ENCODE results near the gene RP2. TPM values are rescaled to one million over a fixed set of nuclear protein-coding genes. Genes with fewer than 3 reads are reported as not detected.

RP2 gene
- total RNA-seq, 2 donors from 2014 or later: 10.6 to 13.1 TPM

GRCh38 chrX:46838974-46839480 is 2.2 kb downstream of the RP2 start:
- intact Hi-C loops (cut with DNase I): no loop called here
- DNase-seq (ENCODE audit: low spot score): no peak

GRCh38 chrX:46840946-46841345 is 4.1 kb downstream of the RP2 start:
- intact Hi-C loops (cut with DNase I): no loop called here

DNA sequence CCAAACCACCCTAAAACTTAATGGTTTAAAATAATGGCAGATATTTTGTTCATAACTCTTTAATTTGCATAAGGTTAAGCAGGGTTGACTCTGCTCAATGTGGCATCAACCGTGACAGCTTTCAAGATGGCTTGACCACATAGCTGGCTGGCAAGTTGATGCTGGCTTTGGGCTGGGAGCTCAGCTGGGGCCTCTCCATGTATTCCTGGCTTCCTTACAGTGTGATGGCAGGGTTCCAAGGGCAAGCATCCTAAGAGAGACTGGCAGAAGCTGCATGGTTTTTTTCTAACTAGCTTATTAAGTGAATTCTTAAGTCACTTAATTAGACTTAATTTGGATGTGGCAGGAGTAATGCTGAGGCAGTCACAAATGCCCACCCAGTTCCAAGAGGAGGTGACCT is 4.5 kb downstream of the RP2 start:
- intact Hi-C loops (cut with DNase I): no loop called here
- DNase-seq (ENCODE audit: low spot score): no peak

More at GRCh38 chrX:46840946-46841345, 4.1 kb downstream of the RP2 start:
- DNase-seq (ENCODE audit: low spot score): no peak

DNA sequence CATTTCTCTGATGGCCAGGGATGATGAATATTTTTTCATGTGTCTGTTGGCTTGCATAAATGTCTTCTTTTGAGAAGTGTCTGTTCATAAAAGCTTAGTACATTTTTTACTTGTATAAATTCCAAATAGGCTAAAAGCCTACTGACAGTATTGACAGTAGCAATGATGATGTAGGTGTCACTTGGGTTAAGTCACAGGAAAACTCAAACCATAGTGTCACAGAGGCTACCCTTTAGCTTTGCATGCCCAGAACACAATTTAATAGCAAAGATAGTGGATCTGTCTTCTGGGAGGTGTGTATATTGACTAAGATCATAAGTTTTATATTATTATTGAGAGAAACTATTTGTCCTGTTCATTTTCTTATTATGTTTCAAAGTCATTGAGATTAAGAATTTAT is 8.1 kb downstream of the RP2 start:
- intact Hi-C loops (cut with DNase I): no loop called here
- DNase-seq (ENCODE audit: low spot score): no peak

DNA sequence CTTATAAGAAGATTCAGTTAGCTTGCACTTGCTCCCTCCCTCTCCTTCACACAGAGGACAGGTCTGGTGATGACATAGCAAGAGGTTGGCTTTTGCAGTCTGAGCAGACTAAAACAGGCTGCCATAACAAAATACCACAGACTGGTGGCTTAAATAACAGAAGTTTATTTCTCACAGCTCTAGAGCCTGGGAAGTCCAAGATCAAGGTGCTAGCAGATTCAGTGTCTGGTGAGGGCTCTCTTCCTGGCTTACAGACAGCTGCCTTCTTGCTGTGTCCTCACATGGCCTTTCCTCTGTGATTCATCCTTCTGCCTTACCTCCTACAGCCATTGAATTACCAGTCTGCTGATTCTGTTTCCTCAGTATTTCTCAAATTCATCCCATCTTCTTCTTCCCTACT is 13.1 kb downstream of the RP2 start:
- intact Hi-C loops (cut with DNase I): no loop called here
- no peak for DNase-seq (ENCODE audit: low spot score)

GRCh38 chrX:46850771-46851170 is 13.9 kb downstream of the RP2 start:
- intact Hi-C loops (cut with DNase I): no loop called here
- DNase-seq (ENCODE audit: low spot score): no peak

DNA sequence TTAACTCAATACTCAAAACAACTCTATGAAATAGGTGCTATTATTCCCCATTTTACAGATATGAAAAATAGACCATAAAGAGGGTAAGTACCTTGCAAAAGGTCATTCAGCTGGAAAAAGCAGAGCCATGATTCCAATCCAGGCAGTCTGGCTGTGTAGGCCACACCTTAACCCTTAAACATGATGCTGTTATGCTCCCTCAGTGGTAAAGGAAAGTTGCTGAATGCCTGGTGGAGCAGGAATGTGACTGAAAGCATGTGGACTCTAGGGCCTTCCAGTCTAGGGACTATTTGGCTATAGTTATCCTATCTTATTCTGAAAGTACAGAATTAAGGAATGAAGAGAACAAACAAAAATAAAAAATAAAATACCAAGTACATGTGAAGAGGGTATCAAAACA is 19.6 kb downstream of the RP2 start:
- intact Hi-C loops (cut with DNase I): no loop called here
- DNase-seq (ENCODE audit: low spot score): no peak

DNA sequence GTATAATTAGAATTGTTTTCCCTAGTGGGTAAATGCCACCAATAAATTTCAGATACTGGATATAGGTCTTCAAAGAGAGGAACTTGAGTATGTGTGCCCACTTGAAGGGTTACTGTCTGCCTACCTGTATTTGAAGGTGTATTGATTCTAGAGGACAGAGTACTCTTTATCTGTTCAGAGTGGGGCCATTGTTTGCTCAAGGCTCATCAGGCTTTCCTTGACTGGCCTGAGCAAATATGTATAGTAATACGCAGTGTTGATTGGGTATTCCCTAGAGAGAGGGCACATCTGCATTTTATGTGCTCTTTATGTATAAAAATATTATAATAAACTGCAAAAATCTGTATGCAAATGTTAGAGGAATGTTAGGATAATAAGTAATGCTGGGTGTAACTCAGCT is 23.7 kb downstream of the RP2 start:
- intact Hi-C loops (cut with DNase I): no loop called here
- DNase-seq (ENCODE audit: low spot score): no peak

GRCh38 chrX:46863072-46863471 is 26.2 kb downstream of the RP2 start:
- intact Hi-C loops (cut with DNase I): no loop called here
- no peak for DNase-seq (ENCODE audit: low spot score)

DNA sequence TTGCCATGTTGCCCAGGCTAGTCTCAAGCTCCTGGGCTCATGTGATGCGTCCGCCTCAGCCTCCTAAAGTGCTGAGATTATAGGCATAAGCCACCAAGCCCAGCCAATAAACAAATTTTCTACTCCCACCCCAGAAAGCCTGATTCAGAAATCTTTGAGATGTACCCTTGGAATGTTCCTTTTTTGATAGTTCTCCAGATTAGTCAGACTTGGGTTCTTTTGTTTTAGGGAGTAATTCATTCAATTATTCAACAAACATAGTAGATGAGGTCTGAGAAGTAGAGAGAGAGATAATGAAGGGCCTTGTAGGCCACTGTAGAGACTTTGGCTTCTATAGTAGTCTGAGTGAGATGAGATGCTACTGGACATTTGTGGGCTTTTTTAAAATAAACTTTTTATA is 27.8 kb downstream of the RP2 start:
- intact Hi-C loops (cut with DNase I): no loop called here
- DNase-seq (ENCODE audit: low spot score): no peak

- DNase-seq (ENCODE audit: low spot score): no peak
- intact Hi-C loops (cut with DNase I): no loop called here
Observed at GRCh38 chrX:46865281-46865680, 28.4 kb downstream of the RP2 start.

GRCh38 chrX:46866726-46867125 is 29.9 kb downstream of the RP2 start:
- DNase-seq (ENCODE audit: low spot score): no peak
- intact Hi-C loops (cut with DNase I): no loop called here

DNA sequence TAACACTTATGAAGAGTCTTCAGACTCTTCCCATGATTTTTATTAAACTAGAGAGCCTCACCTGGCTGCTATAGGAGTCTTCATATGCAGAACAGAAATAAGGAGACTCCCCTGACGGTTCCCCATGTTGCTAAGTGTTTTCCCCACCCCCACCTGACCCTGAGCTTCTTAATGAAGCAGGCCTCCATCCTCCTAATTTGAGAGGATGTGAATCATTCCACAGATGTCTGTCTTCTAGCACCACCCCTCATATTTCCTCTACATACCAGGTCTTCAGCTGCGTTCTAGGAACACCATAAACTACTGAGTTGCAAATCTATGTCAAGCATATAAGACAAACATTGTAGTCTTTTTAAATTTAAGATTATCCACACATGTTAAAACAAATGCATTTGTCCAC is 36.9 kb downstream of the RP2 start:
- intact Hi-C loops (cut with DNase I): no loop called here
- no peak for DNase-seq (ENCODE audit: low spot score)

GRCh38 chrX:46876901-46877300 is 40.1 kb downstream of the RP2 start:
- intact Hi-C loops (cut with DNase I): no loop called here
- no peak for DNase-seq (ENCODE audit: low spot score)

DNA sequence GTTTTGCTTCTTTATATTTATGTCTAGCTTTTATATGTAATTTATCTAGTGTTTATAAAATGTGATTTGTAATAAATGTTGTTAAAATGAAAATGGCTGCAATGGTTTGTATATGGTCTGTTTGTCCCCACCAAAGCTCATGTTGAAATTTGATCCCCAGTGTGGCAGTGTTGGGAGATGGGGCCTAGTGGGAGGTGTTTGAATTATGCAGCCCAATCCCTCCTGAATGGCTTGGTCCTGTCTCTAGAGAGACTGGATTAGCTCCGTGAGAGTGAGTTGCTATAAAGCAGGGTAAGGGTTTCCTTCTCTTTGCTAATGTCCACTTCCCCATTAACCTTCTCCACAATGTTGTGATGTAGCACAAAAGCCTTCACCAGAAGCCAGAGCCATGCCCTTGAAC is 45.4 kb downstream of the RP2 start:
- intact Hi-C loops (cut with DNase I): no loop called here
- DNase-seq (ENCODE audit: low spot score): no peak

GRCh38 chrX:46884799-46885198 is 48.0 kb downstream of the RP2 start:
- intact Hi-C loops (cut with DNase I): no loop called here
- DNase-seq (ENCODE audit: low spot score): no peak

DNA sequence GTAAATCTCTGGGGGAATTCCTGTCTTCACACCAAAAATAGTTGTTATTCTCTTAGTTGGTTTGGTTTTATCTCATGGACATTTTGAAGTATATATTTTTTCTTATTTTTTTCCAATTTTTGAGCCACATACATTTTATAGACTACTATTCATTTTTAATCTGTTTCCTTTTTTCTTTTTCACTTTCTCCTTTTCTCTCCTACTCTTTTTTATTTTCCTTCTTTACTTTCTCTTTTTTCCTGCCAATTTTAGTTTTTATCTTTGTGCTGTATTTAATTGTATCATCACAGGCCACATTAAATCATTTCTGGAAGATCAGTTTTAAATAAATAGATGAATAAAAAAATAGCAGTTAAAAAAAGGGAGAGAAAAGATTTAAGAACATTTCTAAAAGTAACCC is 61.4 kb downstream of the RP2 start:
- intact Hi-C loops (cut with DNase I): no loop called here
- DNase-seq (ENCODE audit: low spot score): no peak

DNA sequence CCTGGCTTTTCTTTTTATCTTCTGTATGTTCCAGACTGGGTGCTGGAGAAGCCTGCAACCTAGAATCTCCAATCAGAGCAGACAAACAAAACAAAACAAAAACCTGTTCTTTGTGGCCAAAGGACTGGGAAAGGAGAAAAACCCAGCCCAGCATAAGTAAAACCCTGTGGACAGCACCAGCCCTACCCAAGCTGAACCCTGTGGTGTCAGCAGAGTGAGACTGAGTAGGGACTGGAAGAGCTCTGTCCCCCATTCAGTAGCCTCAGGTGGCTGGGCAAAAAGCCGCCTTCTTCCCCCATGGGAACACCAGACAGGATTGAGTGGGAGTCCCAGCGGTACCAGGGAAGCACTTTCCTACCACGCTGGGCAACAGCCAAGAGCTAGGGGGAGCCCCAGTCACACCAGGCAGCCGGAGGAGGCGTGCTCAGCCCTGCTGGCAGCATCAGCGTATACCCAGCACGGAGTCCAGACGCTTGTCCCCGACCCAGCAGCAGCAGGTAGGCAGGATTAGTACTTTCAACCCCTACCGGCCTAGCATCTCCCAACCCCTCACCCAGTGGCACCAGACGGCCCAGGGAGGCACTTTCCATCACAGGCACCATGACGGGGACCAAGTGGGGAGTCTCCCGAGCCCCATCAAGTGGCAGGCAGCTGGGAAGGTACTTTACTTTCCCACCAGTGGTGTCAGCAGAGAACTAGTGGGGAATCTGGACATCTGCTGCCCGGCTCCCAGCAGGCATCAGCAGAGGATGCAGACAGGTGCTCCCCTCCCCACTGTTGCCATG is 66.8 kb downstream of the RP2 start:
- peak; percentile 89 for DNase-seq (ENCODE audit: low spot score)
- intact Hi-C loops (cut with DNase I): loop anchor here in 1 of 2 donors (10.0 kb wide), 1 partner anchor 131 kb away; no protein-coding TSS in a partner anchor

DNA sequence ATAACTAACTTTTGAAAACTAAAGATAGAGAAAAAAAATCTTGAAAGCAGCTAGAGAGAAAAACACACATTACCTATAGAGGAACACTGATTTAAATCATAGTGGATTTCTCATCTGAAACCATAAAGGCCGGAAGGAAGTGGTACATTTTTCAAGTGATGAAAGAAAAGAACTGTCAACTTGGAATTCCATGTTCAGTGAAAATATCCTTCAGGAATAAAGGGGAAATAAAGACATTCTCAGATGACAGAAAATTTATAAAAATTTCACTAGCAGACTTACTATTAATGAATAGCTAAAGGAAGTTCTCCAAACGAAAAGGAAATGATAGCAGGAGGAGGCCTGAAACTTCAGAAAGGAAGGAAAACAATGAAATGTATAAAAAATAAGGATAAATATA is 67.8 kb downstream of the RP2 start:
- intact Hi-C loops (cut with DNase I): loop anchor here in 1 of 2 donors (10.0 kb wide), 1 partner anchor 130 kb away; no protein-coding TSS in a partner anchor
- no peak for DNase-seq (ENCODE audit: low spot score)

- intact Hi-C loops (cut with DNase I): no loop called here
- no peak for DNase-seq (ENCODE audit: low spot score)
Observed at GRCh38 chrX:46910415-46910814, 73.6 kb downstream of the RP2 start.

GRCh38 chrX:46912098-46912602 is 75.3 kb downstream of the RP2 start, which contains the start of gene JADE3:
Gene JADE3, plus strand, starts transcription at chrX:46912421. Its CDS starts 72,474 bp downstream, at chrX:46984895.
- DNase-seq (ENCODE audit: low spot score): peak; percentile 88
- intact Hi-C loops (cut with DNase I): no loop called here

Measured in posterior vena cava (tissue), 2 donors.